Stimulated activated CD8-positive, alpha-beta memory T cell treated with anti-CD3 and anti-CD28 coated beads, Interleukin-4, amount 100 ng/mL, for 1 hour (primary cell): Measurements from ENCODE around the gene SGCA.

ENCODE experiments used
- DNase-seq, 2 donors: peaks; one replicate each; pipeline ENCODE4 v3.0.0-alpha.2; 2020; ENCODE audit warnings: low read depth in 2 of 2, low spot score in 1 of 2

Gene SGCA

DNA sequence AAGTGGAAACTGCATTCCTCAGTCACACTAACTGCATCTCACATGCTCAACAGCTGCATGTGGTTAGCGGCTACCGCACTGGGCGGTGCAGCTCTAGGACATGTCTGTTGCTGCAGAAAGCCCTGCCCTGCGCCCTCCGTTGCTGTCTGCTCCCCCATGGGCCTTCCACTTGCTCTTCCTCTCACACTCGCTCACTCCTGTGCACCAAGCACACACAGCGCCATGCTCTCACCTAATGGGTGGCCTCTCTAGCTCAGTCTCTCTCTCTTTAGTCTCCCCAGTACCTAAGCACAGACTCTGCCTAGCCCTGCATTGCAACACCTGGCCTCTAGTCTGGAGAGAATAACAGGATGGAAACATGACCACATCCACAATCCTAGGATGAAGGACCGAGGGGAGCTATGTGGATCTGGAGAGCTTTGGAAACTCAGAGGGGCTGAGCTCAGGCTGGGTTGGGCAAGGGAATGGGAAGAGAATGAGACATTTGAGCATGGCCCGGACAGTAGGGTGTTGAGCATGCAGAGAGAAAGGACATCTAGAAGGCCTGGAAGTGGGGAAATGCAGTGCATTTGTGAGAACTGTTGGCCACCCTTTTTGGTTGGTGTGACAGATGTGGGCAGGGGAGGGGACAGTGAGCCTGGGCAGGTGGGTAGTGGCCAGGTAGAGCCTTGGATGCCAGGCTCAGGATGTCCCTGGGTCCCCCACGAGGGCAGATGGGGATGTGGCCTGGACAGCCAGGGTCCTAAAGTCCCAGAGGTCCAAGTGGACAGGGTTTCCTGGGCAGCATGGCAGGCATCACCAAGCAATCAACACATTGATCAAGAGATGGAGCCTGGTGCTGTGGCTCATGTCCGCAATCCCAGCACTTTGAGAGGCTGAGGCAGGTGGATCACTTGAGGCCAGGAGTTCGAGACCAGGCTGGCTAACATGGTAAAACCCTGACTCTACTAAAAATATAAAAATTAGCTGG is 16.1 kb downstream of the SGCA start:
- no peak for DNase-seq

DNA sequence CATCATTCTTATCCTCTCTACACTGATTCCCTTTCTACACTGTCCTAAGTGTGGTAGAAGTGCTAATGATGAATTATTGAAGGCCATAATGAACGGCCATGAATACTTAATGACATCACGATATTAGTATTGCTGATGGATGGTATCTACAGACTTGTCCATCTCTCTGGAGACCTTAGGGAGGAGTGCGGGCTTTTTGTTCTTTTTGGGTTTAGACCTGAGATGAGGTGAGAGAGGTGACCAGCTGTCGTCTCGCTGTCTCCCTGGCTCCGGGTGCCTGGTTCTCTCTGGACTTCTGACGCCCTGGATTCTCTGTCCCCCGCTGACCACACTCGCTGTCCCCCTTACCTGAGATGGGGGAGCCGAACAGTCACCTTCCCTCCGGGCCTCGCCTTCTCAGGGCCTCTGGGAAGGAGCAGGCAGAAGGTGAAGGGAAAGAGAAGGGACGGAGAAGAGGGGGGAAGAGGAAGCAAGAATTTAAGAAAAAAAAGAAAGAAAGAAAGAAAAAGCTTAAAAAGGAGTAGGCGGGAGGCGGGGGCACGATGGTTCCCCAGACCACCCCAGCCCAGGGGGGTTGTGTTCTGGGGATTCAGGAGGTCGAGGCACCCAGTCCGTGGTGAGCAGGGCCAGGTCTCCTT is 17.1 kb downstream of the SGCA start:
- DNase-seq = no peak

DNA sequence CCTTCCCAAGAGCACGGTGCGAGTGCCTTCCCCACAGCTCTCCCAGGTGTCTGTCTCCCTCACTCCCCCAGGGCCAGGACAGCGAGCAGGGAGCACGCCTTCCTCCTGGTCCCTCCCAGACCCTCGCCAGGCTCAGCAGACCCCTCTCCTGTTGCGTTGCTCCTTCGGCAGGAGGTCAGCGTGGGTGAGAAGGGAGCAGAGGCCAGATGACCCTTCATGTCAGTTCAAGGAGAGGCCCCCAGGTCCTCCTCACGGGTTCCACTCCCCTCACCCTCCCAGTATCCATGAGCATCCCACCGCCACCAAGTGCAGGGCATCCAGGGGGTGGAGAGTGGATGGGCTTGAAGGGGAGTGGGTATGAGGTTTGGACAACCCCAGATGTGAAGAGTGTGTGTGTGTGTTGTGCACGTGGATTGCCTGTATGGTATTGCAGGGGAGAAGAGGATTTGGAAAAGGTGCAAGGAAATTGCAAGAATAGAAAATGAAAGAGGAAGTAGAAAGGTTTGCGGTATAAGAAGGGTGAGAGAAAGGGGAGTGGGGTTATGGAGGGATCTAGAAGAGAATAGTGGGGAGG is 17.7 kb downstream of the SGCA start:
- no peak for DNase-seq

DNA sequence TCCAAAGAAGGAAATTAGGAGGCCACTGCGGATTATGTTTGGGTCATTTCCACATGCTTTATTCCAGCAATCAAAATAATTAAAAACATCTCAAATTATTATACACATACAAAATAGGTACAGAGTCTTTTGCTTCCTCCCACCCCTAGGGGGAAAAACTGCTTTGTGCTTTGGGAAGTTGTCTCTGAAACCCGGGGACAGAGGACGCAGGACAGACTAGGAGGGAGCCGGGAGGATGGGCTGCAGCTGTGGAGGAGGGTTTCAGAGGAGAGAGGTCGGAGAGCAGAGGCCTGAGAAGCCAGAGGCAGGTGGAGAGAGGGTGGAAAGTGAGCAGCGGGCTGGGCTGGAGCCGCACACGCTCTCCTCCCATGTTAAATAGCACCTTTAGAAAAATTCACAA is 18.3 kb downstream of the SGCA start:
- no peak for DNase-seq

DNA sequence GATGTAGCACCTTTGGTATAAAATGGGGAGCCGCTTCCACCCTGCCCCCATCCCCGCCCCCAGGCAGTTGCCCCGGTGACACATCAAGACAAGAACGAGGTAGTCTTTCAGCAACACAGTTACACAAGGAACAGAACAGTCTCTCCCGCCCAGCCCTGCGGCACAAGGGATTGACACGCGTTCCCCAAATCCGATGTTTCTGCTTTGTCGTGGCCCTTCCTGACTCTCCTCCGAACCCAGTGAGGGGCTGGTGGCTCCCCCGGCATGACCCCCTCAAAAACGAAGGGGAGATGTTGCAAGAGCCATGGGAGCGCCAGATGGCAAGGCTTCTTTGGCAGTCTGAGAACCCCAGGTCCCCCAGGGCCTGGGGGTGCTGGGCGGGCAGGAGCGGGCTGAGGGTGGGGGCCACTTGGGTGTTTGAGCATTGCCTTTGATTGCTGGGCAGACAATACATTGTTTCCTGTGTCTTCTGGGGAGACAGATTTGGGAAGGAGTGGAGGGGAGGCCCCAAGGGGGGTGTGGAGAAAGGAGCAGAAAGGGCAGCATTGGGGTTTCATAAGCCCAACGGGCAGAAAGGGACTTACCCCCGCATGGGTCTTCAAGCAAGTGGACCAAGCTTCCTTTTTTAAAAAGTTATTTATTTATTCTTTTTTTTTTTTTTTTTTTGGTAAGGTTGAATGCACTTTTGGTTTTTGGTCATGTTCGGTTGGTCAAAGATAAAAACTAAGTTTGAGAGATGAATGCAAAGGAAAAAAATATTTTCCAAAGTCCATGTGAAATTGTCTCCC is 19.0 kb downstream of the SGCA start:
- DNase-seq = no peak

DNA sequence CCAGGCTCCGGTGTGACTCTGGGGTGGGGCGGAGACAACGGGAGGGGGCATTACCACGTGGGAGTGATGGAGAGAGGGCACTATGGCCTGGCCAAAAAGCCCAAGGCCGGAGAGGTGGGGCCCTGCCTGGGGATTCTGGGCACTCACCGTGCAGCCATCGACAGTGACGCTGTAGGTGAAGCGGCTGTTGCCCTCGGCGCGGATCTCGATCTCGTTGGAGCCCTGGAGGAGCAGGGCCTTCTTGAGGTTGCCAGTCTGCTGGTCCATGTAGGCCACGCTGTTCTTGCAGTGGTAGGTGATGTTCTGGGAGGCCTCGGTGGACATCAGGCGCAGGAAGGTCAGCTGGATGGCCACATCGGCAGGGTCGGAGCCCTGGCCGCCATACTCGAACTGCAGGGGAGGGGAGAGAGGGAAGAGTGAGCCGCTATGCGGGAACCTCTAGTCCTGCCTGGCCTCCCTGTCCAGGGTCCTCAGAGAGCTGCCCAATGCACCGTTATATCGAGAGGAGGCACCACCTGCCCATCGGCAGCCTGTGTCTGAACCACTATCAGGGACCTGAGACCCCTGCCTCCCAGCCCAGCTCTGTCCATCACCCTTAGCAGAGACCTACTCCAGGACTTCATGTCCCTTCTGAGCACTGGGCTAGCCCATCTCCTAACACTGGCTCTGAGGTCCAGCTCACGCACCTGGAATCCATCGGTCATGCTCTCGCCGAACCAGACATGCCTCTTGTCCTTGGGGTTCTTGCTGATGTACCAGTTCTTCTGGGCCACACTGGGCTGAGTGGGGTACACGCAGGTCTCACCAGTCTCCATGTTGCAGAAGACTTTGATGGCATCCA is 20.0 kb downstream of the SGCA start:
- no peak for DNase-seq

DNA sequence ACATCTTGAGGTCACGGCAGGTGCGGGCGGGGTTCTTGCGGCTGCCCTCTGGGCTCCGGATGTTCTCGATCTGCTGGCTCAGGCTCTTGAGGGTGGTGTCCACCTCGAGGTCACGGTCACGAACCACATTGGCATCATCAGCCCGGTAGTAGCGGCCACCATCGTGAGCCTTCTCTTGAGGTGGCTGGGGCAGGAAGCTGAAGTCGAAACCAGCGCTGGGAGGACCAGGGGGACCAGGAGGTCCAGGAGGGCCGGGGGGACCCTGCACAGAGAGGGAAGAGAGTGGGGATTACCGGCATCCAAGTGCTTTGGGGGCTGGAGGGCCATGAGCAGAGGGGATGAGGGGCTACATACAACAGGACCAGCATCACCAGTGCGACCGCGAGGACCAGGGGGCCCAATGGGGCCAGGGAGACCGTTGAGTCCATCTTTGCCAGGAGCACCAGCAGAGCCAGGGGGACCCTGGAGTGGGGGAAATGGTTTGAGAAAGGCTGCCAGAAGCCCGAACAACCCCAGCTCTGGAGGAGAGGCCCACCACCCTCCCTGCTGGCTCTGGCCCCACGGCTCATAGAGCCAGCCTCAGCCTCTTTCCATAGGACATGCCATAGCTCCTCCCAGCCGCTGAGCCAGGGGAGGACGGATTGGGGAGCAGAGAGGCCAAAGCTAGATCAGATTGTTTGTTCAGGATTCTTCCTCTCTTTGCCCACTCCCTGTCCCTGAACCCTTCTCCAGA is 21.0 kb downstream of the SGCA start:
- no peak for DNase-seq

DNA sequence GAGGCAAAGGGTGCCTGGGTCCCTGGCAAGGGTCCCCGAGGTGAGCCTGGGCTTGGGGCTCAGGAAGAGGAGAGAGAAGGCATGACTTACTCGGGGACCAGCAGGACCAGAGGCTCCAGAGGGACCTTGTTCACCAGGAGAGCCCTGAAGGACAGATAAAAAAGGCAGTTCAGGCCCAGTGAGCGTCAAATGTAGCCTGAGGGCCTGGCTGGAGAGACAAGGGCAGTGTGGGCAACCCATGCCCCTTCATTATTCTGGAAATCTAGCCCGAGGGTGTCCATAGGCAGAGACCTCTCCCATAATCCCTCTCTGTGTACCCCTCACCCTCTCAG is 21.6 kb downstream of the SGCA start:
- no peak for DNase-seq

DNA sequence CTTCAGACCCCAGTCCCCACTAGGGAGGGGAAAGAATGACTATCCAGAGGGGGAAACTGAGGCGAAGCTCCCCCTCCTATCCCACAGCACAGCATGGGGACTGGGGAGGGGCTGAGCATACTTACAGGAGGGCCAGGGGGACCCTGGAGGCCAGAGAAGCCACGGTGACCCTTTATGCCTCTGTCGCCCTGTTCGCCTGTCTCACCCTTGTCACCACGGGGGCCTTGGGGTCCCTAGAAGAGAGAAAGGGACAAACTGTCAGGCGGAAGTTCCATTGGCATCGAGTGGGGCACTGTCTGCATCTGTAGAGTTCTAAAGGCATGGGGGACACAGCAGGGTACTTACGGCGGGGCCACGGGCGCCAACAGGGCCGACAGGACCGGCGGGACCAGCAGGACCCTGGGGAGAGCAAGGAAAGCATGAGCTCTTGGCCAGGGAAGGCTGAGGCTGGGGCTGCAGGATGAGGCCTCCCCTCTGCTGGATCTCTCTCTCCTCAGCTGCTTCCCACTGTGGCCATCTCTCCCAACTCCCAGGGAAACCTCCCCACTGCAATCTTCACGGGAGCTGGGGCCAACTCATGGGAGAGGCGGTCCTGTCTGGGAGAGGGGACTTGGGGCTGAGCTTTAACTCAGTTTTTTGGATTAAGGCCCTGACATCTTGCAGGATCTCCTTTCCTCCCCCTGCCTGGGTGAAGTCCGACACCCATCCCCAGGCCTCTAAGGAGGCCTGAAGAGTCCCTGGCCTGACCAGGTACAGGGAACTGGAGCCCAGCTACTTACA is 22.1 kb downstream of the SGCA start:
- no peak for DNase-seq

DNA sequence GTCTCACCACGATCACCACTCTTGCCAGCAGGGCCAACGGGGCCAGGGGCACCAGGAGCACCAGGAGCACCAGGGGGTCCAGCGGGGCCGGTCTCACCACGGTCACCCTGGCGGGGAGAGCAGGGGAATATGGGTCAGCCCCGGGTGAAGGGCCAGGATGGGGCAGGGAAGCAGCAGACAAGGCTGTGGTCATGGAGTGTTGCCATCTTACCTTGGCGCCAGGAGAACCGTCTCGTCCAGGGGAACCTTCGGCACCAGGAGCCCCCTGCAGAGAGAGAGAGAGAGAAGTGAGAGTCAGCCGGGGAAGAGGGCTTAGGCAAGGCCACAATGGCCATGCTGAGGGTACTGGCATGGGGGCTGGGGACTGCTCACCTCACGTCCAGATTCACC is 22.7 kb downstream of the SGCA start:
- DNase-seq = no peak

DNA sequence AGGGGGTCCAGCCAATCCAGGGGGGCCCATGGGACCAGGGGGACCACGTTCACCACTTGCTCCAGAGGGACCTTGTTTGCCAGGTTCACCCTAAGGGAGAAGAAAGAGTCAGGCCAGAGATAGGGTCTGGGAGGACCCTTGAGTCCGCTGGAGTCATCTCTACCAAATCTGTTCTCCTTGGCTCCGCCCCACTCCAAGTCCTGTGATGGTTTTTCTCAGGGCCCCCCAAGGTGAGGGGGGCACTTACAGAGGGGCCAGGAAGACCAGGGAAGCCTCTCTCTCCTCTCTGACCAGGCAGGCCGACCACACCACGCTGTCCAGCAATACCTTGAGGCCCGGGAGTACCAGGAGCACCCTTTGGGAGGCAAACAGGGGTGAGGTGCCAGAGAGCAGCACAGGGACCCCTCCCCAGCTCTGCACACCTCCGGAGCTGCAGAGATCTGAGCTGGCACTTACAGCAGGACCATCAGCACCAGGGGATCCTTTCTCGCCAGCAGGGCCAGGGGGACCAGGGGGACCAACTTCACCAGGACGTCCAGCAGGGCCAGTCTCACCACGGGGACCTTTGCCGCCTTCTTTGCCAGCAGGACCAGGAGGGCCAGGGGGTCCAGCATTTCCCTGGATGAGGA is 23.2 kb downstream of the SGCA start:
- DNase-seq = no peak

DNA sequence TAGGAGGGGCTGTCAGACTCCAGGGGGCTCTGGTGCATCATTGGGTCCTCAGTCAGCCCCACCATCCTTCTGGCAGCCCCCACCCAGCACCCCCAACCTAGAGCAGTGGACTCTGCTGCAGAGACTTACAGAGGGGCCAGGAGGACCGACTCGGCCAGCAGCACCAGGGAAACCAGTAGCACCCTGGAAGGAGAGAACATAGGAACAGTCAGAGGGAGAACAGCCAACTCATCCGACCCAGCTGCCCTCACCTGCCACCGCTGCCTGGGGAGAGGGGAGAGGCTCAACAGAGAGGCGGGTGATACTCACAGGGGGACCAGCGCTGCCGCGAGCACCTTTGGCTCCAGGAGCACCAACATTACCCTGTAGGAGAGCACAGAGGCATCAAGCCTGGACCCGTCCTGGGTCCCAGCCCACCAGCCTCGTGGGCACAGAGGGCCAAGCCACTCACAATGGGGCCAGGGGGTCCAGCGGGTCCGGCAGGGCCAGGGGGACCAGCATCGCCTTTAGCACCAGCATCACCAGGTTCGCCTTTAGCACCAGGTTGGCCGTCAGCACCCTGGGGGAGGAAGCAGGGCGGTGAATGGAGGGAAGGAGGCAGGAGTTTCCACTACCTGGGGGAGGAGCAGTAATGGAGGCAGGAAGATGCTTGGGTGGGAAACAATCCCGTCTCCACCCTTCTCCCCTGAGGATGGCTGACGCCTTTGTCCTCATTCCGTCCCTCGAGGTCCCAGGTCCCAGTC is 23.9 kb downstream of the SGCA start:
- no peak for DNase-seq

DNA sequence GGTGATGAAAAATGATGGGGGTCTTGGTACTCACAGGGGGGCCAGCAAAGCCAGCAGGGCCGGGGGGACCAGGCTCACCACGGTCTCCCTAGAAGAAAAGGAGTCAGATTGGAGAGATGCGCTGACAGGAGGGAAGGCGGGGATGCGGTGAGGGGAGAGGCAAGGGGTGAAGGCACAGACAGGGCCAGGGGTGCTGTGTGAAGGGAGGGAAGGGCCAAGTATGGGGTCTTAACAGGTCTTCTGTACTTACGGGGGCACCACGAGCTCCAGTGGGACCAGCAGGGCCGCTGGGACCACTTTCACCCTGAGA is 24.4 kb downstream of the SGCA start:
- no peak for DNase-seq

DNA sequence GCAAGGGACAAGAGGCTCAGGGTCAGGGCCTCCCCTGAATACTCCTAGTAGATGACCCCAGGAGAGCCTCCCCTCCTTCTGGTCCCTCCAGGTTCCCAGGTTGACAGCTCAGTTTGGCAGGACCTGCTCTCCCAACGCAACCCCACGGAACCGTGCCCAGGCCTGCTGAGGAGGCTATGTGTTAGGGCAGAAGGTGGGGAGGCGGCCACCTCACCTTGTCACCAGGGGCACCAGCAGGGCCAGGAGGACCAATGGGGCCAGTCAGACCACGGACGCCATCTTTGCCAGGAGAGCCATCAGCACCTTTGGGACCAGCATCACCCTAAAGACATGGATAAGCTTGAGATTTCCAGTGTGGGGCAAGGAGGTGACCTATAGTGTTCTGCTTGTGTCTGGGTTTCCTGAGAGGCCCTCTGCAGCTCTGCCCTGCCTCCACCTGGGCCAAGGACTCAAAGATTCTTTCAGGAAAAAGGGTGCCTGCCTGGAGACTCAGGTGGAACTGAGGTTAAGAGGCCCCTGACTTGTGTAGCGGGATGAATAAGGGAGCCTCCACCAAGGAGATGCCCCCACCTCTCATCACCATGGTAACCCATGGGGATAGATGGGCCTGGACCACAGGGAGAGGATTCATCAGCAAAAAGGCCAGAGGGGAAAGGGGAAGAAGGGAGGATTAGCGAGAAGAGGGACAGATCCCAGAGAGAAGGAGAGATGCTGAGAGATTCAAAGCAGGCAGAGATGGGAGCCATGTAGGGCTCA is 25.0 kb downstream of the SGCA start:
- no peak for DNase-seq

DNA sequence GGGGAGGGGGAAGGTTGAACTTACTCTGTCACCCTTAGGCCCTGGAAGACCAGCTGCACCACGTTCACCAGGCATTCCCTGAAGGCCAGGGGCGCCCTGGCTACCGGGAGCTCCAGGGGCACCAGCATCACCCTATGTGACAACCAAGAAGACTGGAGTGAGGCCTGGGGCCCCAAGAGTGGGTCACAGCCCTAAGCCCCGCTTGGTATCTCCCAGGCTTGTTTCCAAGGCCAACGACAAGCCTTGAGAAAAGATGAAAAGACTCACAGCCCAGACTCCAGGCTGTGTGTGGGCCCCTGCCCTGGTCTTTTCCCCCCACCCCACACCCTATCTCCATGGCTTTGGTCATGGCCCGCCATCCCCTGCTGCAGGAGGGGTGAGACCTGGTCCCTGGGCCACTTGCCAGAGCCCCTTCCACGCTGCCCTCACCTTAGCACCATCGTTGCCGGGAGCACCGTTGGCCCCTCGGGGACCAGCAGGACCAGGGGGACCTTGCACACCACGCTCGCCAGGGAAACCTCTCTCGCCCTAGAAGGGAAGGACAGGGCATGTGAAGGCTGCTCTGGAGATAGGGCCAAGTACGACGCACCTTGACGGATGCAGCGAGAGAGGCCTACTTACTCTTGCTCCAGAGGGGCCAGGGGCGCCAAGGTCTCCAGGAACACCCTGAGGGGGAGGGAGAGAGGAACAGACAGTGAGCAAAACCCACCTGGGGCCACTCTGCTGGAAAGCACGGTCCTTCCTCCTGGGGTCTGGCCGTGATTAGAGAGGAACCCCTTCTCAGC is 25.7 kb downstream of the SGCA start:
- DNase-seq = no peak

DNA sequence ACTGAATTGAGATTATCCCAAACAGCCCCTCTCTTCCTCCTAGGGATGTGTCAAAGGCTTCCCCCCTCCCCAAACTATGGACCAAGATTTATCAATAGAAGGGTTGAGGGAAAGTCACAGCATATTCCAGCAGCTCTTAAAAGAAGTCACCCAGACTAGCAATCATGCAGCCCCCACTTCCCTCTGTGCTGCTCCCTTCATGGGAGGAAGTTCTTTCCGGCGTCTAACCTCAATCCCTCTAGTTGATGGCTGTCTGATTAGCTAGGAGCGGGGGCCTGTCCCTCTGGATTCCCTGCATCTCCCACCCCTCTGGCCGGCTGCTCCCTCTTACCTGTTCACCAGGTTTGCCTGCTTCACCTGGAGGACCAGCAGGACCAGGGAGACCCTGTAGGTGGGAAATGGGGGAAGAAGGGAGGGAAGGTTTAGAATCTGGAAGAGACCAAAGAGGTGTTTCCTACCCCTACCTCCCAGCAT is 26.4 kb downstream of the SGCA start:
- no peak for DNase-seq
